Measurements from ENCODE around the gene ZNF83.
A peak's percentile ranks its signal among the peaks of the same experiment; 100 is the strongest.
"Not testable (repeated sequence)": the region's sequence is repeated elsewhere in the genome, so short reads cannot be mapped to it uniquely, and the experiment has no call there.

Gene ZNF83

DNA sequence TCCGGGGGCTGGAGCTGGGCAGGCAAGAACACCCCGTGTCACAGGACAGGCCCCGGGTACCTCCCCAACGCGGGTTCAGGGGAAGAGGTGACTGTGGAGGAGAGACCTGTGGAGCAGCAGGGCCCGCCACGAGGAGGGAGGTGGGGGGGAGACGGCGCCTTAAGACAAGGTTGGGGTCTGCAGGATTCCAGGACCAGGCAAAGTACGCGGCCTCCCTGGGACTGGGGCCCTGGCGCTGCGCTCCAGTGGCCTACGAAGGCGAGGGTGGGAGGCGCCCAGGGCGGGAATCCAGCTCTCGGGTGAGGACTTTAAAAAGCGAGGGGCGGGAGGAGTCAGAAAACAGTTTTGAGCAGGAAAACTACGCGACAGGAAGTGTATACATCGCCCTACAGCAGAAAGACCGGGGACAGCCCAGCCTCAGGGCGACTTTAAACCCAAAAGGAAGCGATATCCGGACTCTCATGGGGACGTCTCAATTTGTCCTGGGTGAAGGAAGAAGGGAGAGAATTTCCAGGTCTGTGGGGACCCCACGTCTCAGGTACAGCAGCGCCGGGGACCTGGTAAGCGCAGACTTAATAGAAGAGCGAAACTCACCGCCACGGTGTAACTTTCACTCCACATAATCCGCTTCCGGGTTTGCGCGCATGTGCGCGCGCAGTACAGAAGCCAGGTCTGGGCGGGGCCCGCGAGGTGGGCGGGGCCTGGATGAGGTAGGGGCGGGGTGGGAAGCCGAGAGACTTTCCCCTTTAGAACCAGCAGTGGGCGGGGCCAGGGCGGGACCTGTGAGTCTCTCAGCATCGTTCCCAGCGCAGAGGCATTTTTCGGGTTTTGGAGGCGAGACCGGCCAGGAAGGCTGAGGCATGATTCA, at the start of gene ZNF83:
ZNF83 (minus strand) TSS at position 638 of the 868 bp plus-strand sequence.
- in situ Hi-C loops (cut with MboI; ENCODE audit: low pct_unique_long_range_greater_than_20kb, low sequenced_read_pairs), result no loop called here

DNA sequence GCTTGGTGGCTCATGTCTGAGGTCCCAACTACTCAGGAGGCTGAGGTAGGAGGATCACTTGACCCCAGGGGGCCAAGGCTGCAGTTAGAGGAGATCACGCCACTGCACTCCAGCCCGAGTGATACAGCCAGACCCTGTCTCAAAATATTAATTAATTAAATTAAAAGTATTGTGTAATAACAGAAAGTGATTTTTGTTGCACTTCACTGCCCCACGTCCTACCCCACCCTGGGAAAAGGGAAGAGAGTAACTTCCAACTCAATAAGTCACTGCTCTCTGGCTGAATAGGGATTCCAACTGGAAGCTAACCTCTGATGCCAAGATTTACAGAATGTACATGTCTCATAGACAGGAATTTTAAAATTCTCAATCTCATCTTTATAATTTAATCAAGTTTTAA, 49.5 kb upstream of the ZNF83 start:
- in situ Hi-C loops (cut with MboI; ENCODE audit: low pct_unique_long_range_greater_than_20kb, low sequenced_read_pairs), result no loop called here
- DNase-seq, result no peak

More for the DNA sequence above, at the start of gene ZNF83:
- DNase-seq, result peak; percentile 84

GRCh38 chr19:52685811-52686210, 47.7 kb upstream of the ZNF83 start:
- in situ Hi-C loops (cut with MboI; ENCODE audit: low pct_unique_long_range_greater_than_20kb, low sequenced_read_pairs), result no loop called here
- no peak for DNase-seq

- in situ Hi-C loops (cut with MboI; ENCODE audit: low pct_unique_long_range_greater_than_20kb, low sequenced_read_pairs); DNase-seq: not testable (repeated sequence)
These were observed 43.1 kb upstream of the ZNF83 start for GRCh38 chr19:52681216-52681615.

DNA sequence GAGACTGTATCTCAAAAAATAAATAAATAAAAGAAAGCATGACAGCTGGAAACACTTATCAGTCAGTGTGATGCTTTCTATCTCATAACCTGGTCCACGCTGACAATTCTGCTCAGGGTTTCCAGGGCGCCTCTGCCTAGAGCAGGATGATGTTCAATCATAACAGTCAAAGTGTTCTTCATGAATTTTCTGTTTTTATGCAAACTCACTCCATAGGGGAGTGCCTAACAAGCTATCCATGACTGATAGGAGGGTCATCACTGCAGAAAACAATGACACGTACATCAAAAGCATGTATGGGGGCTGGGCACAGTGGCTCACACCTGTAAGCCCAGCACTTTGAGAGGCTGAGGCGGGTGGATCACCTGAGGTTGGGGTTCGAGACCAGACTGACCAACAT, 41.4 kb upstream of the ZNF83 start:
- in situ Hi-C loops (cut with MboI; ENCODE audit: low pct_unique_long_range_greater_than_20kb, low sequenced_read_pairs), result no loop called here
- DNase-seq, result no peak

DNA sequence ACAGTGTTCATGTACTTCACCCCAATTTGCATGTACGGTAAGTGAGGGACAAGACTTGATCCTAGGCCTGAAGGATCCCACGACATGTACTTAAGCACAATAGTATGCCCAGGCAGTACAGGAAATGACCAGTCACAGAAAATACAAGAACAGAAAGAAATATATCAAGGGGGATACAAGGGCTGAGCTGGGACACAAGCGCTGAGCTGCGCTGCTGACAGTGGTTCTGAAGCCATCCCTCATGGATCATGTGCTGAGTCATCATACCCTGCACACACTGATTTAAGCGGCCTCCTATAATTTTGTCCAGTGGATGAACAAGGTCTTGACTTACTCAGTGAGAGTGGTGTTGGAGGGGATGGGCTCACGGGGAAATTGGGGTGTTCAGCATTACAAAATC, 37.1 kb upstream of the ZNF83 start:
- in situ Hi-C loops (cut with MboI; ENCODE audit: low pct_unique_long_range_greater_than_20kb, low sequenced_read_pairs); DNase-seq: not testable (repeated sequence)

DNA sequence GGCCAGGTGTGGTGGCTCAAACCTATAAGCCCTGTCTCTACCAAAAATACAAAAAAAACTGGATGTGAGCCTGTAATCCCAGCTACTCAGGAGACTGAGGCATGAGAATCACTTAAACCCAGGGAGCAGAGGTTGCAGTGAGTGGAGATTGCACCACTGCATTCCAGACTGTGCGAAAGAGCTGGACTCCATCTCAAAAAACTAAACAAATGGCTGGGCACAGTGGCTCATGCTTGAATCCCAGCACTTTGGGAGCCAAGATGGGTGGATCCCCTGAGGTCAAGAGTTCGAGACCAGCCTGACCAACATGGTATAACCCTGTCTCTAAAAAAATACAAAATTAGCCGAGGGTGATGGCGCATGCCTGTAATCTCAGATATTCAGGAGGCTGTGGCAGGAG, 34.9 kb upstream of the ZNF83 start:
- in situ Hi-C loops (cut with MboI; ENCODE audit: low pct_unique_long_range_greater_than_20kb, low sequenced_read_pairs), result no loop called here
- no peak for DNase-seq

DNA sequence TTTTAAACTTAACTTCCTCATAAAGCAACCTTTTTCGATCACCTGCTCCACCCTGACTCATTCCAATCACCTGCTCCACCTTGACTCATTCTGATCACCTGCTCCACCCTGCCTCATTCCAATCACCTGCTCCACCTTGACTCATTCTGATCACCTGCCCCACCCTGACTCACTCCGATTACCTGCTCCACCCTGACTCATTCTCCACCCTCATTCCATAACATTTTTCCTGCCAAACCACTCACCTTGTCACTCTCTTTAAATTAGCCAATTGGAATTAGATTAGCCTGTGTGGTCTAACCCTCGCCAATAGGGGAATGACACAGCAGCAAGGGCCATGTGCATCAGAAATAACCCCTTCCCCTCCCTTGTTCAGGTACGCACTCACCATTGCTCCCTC, 31.9 kb upstream of the ZNF83 start:
- DNase-seq, result no peak
- in situ Hi-C loops (cut with MboI; ENCODE audit: low pct_unique_long_range_greater_than_20kb, low sequenced_read_pairs), result no loop called here

DNA sequence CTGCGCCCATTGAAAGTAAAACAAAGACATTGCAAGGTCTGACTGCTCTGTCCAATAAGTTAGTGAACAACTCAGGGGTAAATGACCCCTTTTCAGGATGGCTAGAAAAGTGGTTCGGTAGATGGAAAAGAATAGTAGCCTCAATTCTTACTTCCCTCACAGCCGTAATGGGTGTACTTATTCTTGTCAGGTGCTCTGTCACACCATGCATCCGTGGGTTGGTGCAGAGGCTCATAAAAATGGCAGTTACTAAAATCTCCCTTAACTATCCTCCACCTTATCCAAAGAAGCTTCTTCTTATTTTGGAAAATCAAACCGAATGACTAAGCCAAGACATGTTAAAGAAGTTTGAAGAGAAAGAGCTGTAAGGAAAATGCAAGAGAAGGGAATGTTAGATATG, 31.4 kb upstream of the ZNF83 start:
- in situ Hi-C loops (cut with MboI; ENCODE audit: low pct_unique_long_range_greater_than_20kb, low sequenced_read_pairs), result no loop called here

GRCh38 chr19:52667972-52668371, 29.8 kb upstream of the ZNF83 start:
- no peak for DNase-seq
- in situ Hi-C loops (cut with MboI; ENCODE audit: low pct_unique_long_range_greater_than_20kb, low sequenced_read_pairs), result no loop called here

More for the DNA sequence above, 31.4 kb upstream of the ZNF83 start:
- DNase-seq, result no peak

DNA sequence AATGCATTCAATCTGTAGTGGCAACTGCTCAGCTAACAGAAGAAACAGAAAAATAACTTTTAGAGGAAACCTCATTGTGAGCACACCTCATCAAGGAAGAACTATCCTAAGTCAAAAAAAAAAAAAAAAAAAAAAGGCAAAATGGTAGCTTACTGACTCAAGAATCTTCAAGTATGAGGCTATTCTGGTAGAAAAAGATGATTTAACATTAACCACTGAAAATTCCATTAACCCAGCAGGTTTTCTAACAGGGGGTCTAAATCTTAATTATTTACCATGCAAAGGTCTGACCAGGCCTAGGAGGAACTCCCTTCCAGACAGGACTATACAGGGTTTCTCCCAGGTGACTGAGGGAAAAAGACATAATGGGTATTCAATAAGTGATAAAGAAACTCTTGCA, 28.4 kb upstream of the ZNF83 start:
- in situ Hi-C loops (cut with MboI; ENCODE audit: low pct_unique_long_range_greater_than_20kb, low sequenced_read_pairs), result no loop called here
- no peak for DNase-seq

- DNase-seq, result no peak
- in situ Hi-C loops (cut with MboI; ENCODE audit: low pct_unique_long_range_greater_than_20kb, low sequenced_read_pairs), result no loop called here
These were observed 27.4 kb upstream of the ZNF83 start for GRCh38 chr19:52665529-52665928.

DNA sequence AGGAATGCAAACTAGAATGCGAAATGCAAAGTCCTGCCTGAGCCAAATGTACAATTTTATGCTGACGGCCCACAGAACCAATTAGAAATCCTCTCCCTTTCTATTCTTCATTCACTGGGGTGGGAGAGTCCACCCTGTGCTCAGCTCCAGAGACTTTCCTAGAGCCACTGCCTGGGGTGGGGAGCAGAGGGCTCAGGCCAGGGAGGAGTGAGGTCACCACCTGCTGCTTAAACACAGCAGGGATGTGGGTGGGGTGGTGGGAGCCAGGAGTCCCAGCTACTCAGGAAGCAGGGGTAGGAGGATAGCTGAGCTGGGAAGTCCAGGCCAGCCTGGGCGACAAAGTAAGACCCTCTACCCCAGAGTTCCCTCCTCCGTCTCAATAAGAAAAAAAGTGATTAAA, 26.9 kb upstream of the ZNF83 start:
- in situ Hi-C loops (cut with MboI; ENCODE audit: low pct_unique_long_range_greater_than_20kb, low sequenced_read_pairs), result no loop called here
- DNase-seq, result no peak

GRCh38 chr19:52664461-52664860, 26.3 kb upstream of the ZNF83 start:
- in situ Hi-C loops (cut with MboI; ENCODE audit: low pct_unique_long_range_greater_than_20kb, low sequenced_read_pairs), result no loop called here
- no peak for DNase-seq

DNA sequence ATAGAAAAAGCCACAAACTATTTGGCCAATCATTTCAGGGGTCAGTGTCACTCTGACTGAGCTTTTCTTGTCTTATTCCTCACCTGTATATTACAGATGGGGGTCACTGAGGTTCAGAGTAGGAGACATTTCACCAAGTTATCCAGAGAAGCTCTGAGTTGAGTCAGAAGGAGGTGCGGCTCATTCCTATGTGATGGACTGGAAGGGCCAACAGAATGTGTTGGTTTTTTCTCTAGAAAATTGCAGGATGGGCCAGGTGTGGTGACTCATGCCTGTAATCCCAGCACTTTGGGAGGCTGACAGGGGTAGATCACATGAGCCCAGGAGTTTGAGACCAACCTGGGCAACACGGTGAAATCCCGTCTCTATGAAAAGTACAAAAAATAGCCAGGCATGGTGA, 24.5 kb upstream of the ZNF83 start:
- in situ Hi-C loops (cut with MboI; ENCODE audit: low pct_unique_long_range_greater_than_20kb, low sequenced_read_pairs), result no loop called here
- no peak for DNase-seq

- DNase-seq, result no peak
- in situ Hi-C loops (cut with MboI; ENCODE audit: low pct_unique_long_range_greater_than_20kb, low sequenced_read_pairs), result no loop called here
These were observed 22.8 kb upstream of the ZNF83 start for GRCh38 chr19:52660981-52661380.

DNA sequence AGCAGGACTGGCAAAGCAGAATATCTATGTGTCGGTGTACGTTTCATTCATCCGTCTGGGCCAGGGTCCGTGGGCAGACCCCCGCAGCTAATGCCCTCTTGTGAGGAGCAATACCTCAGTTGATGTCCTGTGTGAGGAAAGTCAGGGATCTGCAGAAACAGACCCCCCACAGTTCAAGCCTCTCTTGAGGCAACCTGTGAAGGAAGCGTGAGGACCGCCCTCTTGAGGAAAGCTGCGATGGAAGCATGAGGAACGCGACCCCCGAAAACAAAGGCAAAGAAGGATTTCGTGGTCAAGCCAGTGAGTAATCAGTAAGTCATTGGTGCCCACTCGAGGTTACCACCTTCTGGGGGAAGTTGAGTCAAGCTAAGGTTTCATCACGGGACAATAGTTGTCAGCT, 20.9 kb upstream of the ZNF83 start:
- in situ Hi-C loops (cut with MboI; ENCODE audit: low pct_unique_long_range_greater_than_20kb, low sequenced_read_pairs), result no loop called here
- DNase-seq, result no peak

DNA sequence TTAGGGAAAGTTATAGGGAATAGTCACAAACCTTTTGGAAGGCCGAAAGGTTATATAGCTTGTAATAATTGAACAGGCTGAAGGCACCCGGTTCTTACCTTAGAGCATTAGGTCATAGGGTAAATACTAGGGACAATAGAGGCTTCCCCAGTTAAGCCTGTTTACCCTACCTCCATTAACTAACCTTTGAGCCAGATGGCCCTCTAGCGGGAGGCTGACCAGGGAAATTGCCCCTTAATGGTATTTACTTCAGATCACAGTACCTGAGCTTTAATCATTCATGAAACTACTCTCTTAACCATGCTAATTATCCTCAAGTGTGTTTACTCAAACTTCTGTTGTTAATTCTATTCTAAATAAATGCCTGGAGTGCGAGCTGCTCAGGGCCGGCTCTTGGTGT, 20.4 kb upstream of the ZNF83 start:
- in situ Hi-C loops (cut with MboI; ENCODE audit: low pct_unique_long_range_greater_than_20kb, low sequenced_read_pairs), result no loop called here
- DNase-seq, result no peak

DNA sequence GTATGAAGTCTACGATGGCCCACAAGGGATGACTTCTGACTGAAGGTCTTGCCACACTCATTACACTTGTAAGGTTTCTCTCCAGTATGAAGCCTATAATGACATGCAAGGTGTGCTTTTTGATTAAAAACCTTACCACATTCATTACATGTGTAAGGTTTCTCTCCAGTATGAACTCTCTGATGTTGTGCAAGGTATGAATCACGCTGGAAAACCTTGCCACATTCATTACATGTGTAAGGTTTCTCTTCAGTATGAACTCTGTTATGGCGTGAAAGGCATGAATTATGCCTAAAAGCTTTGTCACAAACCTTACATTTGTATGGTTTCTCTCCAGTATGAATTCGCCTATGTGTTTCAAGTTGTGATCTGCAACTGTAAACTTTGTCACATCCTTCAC, 15.0 kb upstream of the ZNF83 start:
- in situ Hi-C loops (cut with MboI; ENCODE audit: low pct_unique_long_range_greater_than_20kb, low sequenced_read_pairs), result no loop called here
- DNase-seq, result no peak

- in situ Hi-C loops (cut with MboI; ENCODE audit: low pct_unique_long_range_greater_than_20kb, low sequenced_read_pairs), result no loop called here
- no peak for DNase-seq
These were observed 13.8 kb upstream of the ZNF83 start for GRCh38 chr19:52651956-52652355.

GRCh38 chr19:52648336-52649016, 10.3 kb upstream of the ZNF83 start:
- DNase-seq, result no peak
- in situ Hi-C loops (cut with MboI; ENCODE audit: low pct_unique_long_range_greater_than_20kb, low sequenced_read_pairs), result no loop called here
